GM23248 (cell line): ENCODE measurements around the gene LYPD6B.

ENCODE experiments used
- EZH2 ChIP-seq: fragments of 200-600 bp; sonication (generic); IDR thresholded peaks from 2 replicates; pipeline ENCODE4 v1.6.1; 2018; ENCODE audit warnings: antibody characterized with exemption, mild to moderate bottlenecking; ENCODE audit not compliant: insufficient read depth, poor library complexity, severe bottlenecking
- EZH2phosphoT487 ChIP-seq: fragments of 200-600 bp; sonication (generic); IDR thresholded peaks from 2 replicates; pipeline ENCODE4 v1.6.1; 2018; ENCODE audit warnings: antibody characterized with exemption, moderate library complexity, mild to moderate bottlenecking, low read depth; ENCODE audit not compliant: insufficient read depth

GRCh38 chr2:149164827-149165226, 126.3 kb downstream of the LYPD6B start:
- no peak for TF ChIP-seq EZH2
- TF ChIP-seq EZH2phosphoT487, result no peak
